OCI-LY1 (cell line): Measurements from ENCODE around the gene TSHR.

ENCODE experiments used
- H2AFZ ChIP-seq: fragments of 200-600 bp; sonication (generic), shearing (Covaris generic); 2 replicates; pipeline ENCODE4 v1.6.0; 2014; ENCODE audit warnings: antibody characterized with exemption, mild to moderate bottlenecking, low read length
- H3F3A ChIP-seq: fragments of 200-600 bp; sonication (generic), shearing (Covaris generic); 2 replicates; pipeline ENCODE4 v1.6.0; 2014; ENCODE audit warnings: mild to moderate bottlenecking, antibody characterized with exemption, low read length, moderate library complexity; ENCODE audit not compliant: insufficient read depth
- H3K27ac ChIP-seq: fragments of 200-600 bp; sonication (generic); 2 replicates; pipeline ENCODE4 v1.5.1; 2014; ENCODE audit warnings: low read length, mixed run types, mild to moderate bottlenecking, low read depth; ENCODE audit not compliant: poor library complexity, severe bottlenecking
- H3K27me3 ChIP-seq: fragments of 200-600 bp; sonication (generic); 2 replicates; pipeline ENCODE4 v1.6.0; 2014; ENCODE audit warnings: antibody characterized with exemption, mild to moderate bottlenecking, low read length, moderate library complexity; ENCODE audit not compliant: insufficient read depth
- H3K36me3 ChIP-seq: fragments of 200-600 bp; sonication (generic); 2 replicates; pipeline ENCODE4 v1.6.1; 2014; ENCODE audit warnings: mild to moderate bottlenecking, antibody characterized with exemption, low read length, moderate library complexity, mixed read lengths; ENCODE audit not compliant: insufficient read depth
- H3K4me1 ChIP-seq: fragments of 200-600 bp; sonication (generic); 2 replicates; pipeline ENCODE4 v1.5.1; 2014; ENCODE audit warnings: mild to moderate bottlenecking, low read length, moderate library complexity; ENCODE audit not compliant: insufficient read depth, severe bottlenecking
- H3K4me2 ChIP-seq: fragments of 200-600 bp; sonication (generic), shearing (Covaris generic); 2 replicates; pipeline ENCODE4 v1.6.1; 2014; ENCODE audit warnings: low read length
- H3K4me3 ChIP-seq: fragments of 200-600 bp; sonication (generic); 2 replicates; pipeline ENCODE4 v1.5.1; 2014; ENCODE audit warnings: low read length, low read depth, mild to moderate bottlenecking, mixed read lengths; ENCODE audit not compliant: poor library complexity, severe bottlenecking
- H3K79me2 ChIP-seq: fragments of 200-600 bp; shearing (Covaris generic); 2 replicates; pipeline ENCODE4 v1.6.1; 2016; ENCODE audit warnings: mixed run types, low read length, mixed read lengths; ENCODE audit not compliant: insufficient read depth
- H3K9ac ChIP-seq: fragments of 200-600 bp; sonication (generic), shearing (Covaris generic); 2 replicates; pipeline ENCODE4 v1.6.1; 2014; ENCODE audit warnings: mild to moderate bottlenecking, low read length, mixed read lengths
- H3K9me2 ChIP-seq: fragments of 200-600 bp; sonication (generic), shearing (Covaris generic); 2 replicates; pipeline ENCODE4 v1.6.1; 2014; ENCODE audit warnings: low read depth, mild to moderate bottlenecking, low read length, mixed read lengths
- H3K9me3 ChIP-seq: fragments of 200-600 bp; shearing (Covaris generic); 2 replicates; pipeline ENCODE4 v1.6.1; 2014; ENCODE audit warnings: low read length, mixed read lengths
- H4K20me1 ChIP-seq: fragments of 200-600 bp; sonication (generic), shearing (Covaris generic); 2 replicates; pipeline ENCODE4 v1.6.0; 2016; ENCODE audit warnings: mild to moderate bottlenecking, low read length; ENCODE audit not compliant: insufficient read depth
- CTCF ChIP-seq: fragments of 200-600 bp; sonication (generic), shearing (Covaris generic); IDR thresholded peaks from 2 replicates; pipeline ENCODE4 v1.5.1; 2017; ENCODE audit warnings: mild to moderate bottlenecking, antibody characterized with exemption, low read length, moderate library complexity, mixed read lengths
- EZH2 ChIP-seq: fragments of 200-600 bp; sonication (generic), shearing (Covaris generic); IDR thresholded peaks from 2 replicates; pipeline ENCODE4 v1.8.0; 2017; ENCODE audit warnings: borderline replicate concordance, mixed run types, mild to moderate bottlenecking, antibody characterized with exemption, low read length, moderate library complexity, mixed read lengths

The TSHR gene

GRCh38 chr14:81153187-81153586 is 197.8 kb downstream of the TSHR start:
- H3K9me3 ChIP-seq: no peaks in the 10 kb centered on the region
- no peaks in the 10 kb centered on the region for H3K9me2 ChIP-seq
- H3K79me2 ChIP-seq: no peaks in the 10 kb centered on the region
- no peaks in the 10 kb centered on the region for H4K20me1 ChIP-seq
- no peak overlapping the region for H3K27ac ChIP-seq
- no peaks in the 10 kb centered on the region for H3K4me1 ChIP-seq
- H3K36me3 ChIP-seq: no peaks in the 10 kb centered on the region
- no peak overlapping the region for H3K9ac ChIP-seq
- no peak overlapping the region for H3K4me3 ChIP-seq
- H3K4me2 ChIP-seq: no peak overlapping the region
- no peaks in the 10 kb centered on the region for H3F3A ChIP-seq
- H2AFZ ChIP-seq: no peak overlapping the region
- H3K27me3 ChIP-seq: no peaks in the 10 kb centered on the region
- TF ChIP-seq CTCF (no peak), EZH2 (no peak)

GRCh38 chr14:81157431-81157830 is 202.0 kb downstream of the TSHR start:
- H3K9me2 ChIP-seq: no peaks in the 10 kb centered on the region
- H4K20me1 ChIP-seq: no peaks in the 10 kb centered on the region
- H3K4me1 ChIP-seq: no peaks in the 10 kb centered on the region
- H3F3A ChIP-seq: no peaks in the 10 kb centered on the region
- no peaks in the 10 kb centered on the region for H3K27me3 ChIP-seq
- no peaks in the 10 kb centered on the region for H3K9me3 ChIP-seq
- H2AFZ ChIP-seq: no peak overlapping the region
- no peaks in the 10 kb centered on the region for H3K79me2 ChIP-seq
- H3K27ac ChIP-seq: no peak overlapping the region
- no peak overlapping the region for H3K4me2 ChIP-seq
- no peak overlapping the region for H3K9ac ChIP-seq
- TF ChIP-seq EZH2 (no peak), CTCF (no peak)
- no peaks in the 10 kb centered on the region for H3K36me3 ChIP-seq
- no peak overlapping the region for H3K4me3 ChIP-seq

GRCh38 chr14:81161088-81161487 is 205.7 kb downstream of the TSHR start:
- TF ChIP-seq EZH2: no peak
- no peak for TF ChIP-seq CTCF
- H3K9ac ChIP-seq: no peak overlapping the region
- H3K79me2 ChIP-seq: no peaks in the 10 kb centered on the region
- H3K4me2 ChIP-seq: no peak overlapping the region
- H3K4me1 ChIP-seq: no peaks in the 10 kb centered on the region
- no peaks in the 10 kb centered on the region for H3K9me3 ChIP-seq
- no peak overlapping the region for H2AFZ ChIP-seq
- H4K20me1 ChIP-seq: no peaks in the 10 kb centered on the region
- no peak overlapping the region for H3K27ac ChIP-seq
- H3K4me3 ChIP-seq: no peak overlapping the region
- no peaks in the 10 kb centered on the region for H3K27me3 ChIP-seq
- H3K9me2 ChIP-seq: no peaks in the 10 kb centered on the region
- H3K36me3 ChIP-seq: no peaks in the 10 kb centered on the region
- H3F3A ChIP-seq: no peaks in the 10 kb centered on the region
